GM19324 (cell line): Measurements from ENCODE around the gene RUBCN.
"Not testable (repeated sequence)": the region's sequence is repeated elsewhere in the genome, so short reads cannot be mapped to it uniquely, and the experiment has no call there.

ENCODE experiments used
- ATAC-seq: cut with Tn5 transposase; IDR thresholded peaks from one replicate; pipeline ENCODE4 v1.9.1; 2021; ENCODE audit warnings: mild to moderate bottlenecking, moderate library complexity; ENCODE audit not compliant: unreplicated experiment, low FRiP score

Gene RUBCN

DNA sequence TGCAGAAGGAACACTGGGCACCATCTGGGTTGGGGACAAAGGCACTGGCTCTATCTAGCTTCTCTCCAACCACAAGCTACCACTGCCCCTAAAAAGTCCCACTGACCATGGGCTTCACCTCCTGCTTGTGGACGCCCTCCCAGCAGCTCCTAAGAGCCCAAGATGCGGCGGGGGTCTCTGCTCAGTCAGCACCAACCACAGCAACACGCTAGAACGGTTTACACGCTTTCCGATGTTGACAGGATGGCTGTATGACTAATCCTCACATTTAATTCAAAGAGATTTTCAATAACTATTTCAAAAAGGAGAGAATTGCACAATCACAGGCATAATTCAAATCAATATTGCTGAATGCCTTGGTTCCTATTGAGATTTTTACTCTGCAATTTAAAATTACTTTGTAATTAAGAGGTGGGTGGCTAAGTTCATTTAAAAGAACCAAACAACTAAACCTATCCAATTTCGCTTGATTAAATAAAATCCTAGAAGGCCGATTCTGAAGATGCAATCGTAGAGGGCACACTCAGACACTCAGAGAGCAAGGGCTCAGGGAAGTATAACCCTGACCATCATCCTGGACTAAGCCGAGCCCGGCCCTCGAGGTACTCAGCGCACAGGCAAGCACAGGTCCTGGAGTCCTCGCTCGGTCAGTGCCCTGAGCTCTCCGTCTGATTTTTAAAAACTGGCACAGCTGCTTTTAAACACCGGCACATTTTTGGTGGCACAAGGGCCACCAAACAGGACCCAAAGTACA lies 110.1 kb downstream of the RUBCN start:
- ATAC-seq: not testable (repeated sequence)

DNA sequence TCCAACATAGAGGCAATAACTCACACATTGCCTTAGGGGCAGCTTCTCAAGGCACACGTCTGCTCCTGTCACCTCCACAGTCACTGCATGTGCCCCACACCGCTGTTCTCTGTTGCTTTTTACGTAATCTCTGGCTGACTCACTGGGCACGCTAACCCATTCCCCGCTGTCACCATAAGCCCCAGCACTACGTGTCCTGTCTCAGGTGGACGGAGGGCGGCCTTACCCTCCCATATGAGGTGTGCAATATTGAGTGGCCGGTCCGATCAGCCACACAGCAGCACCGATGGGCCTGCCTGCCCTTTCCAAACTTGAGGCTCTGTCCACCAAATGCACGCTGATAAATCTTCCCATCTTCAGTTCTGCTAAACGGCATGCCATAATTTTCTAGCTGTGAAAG lies 115.2 kb downstream of the RUBCN start:
- ATAC-seq: not testable (repeated sequence)
